Left colon (tissue), 2 donors: Measurements from ENCODE around the gene MSL3B.
"Not testable (repeated sequence)": the region's sequence is repeated elsewhere in the genome, so short reads cannot be mapped to it uniquely, and the experiment has no call there.

Source experiments
- ATAC-seq: fragments of 200-7000 bp; cut with Tn5 transposase; one replicate; pipeline ENCODE4 v1.9.1; 2020; ENCODE audit warnings: mild to moderate bottlenecking, moderate library complexity
- DNase-seq, 2 donors: peaks; one replicate each; pipeline ENCODE4 v3.0.0-alpha.2; 2020
- intact Hi-C, 2 donors: fragments of 100-400 bp; cut with DNase I in 1 of 2; cut with micrococcal nuclease in 1 of 2; formaldehyde crosslinking; loops; one replicate each; pipeline versions ENCODE4 v1.11.2 to v1.14.0; 2022; cut with DNase I, micrococcal nuclease
- donor health status: DM: no; HTN: no; CAD: no.
- donor health status: DM: yes; HTN: yes; CAD: no.

Gene MSL3B

DNA sequence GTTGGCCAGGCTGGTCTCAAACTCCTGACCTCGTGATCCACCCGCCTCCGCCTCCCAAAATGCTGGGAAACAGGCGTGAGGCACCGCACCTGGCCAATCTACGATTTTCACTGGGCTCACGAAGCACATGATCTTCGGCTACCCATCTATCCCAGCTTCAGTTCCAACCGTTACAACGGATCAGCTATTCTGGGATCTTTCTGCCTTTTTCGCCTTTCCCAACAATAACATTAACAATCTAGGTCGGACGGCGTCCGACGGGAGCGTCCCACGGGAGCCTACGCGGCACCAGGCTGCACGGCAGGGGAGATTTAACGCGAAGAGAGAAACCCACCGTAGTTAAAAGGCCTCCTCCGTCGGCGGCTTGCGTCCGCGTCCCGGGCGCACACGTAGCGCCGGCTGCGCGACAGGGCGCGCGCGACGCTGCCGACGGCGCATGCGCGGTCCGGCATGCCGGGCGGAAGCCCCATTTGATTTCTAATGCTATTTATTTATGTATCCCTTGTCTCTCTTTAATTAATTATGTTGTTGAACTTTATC lies at the start of gene MSL3B:
MSL3B (minus strand) TSS at position 394 of the 540 bp plus-strand sequence.
- peak; percentile 94 for ATAC-seq
- DNase-seq, result peak in 1 of 2 donors; percentile 59
- intact Hi-C loops, result no loop called here

DNA sequence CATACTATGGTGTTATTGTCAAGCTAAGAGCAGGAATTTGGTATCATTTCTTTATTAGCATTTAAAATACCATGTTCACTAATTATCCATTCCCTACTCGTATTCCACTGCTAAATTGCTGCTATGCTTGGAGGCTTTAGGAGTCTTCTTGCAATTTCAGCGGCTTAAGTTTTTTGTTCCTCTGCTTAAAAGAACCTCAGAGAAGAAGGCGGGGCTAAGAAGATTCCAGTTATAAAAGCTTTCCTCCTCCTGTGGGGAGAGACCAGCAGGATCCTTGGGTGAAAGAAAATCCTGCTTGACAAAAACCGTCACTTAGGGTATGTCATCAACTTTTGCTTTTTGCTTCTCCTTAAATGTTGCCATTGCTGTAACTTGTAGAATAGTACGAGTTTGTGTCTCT lies 48.9 kb upstream of the MSL3B start, which contains the start of gene TRPM8:
TRPM8 (plus strand) TSS at position 258 of the 400 bp plus-strand sequence. CDS start 9,165 bp downstream, outside the sequence.
- DNase-seq, result no peak
- intact Hi-C loops, result no loop called here
- ATAC-seq, result no peak

DNA sequence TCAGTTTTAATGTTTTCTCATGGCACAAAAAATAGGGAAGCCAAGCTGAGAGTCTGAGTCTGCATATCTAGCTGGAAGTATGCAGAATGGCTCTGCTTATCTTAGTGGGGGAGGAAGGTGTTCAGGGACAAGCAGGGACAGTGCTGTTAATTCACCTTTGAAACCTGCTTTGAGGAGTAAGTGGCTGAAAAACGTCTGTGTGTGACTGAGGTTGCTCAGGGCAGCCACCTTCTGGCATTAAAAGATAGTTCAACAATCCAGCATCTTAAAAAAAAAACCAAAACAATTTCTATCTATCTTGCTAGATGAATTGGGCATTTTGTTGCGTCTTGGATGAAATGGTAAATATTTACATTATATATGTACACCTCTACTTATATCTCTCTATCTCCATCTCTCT lies 46.9 kb upstream of the MSL3B start:
- intact Hi-C loops, result no loop called here
- DNase-seq, result no peak
- ATAC-seq, result no peak

DNA sequence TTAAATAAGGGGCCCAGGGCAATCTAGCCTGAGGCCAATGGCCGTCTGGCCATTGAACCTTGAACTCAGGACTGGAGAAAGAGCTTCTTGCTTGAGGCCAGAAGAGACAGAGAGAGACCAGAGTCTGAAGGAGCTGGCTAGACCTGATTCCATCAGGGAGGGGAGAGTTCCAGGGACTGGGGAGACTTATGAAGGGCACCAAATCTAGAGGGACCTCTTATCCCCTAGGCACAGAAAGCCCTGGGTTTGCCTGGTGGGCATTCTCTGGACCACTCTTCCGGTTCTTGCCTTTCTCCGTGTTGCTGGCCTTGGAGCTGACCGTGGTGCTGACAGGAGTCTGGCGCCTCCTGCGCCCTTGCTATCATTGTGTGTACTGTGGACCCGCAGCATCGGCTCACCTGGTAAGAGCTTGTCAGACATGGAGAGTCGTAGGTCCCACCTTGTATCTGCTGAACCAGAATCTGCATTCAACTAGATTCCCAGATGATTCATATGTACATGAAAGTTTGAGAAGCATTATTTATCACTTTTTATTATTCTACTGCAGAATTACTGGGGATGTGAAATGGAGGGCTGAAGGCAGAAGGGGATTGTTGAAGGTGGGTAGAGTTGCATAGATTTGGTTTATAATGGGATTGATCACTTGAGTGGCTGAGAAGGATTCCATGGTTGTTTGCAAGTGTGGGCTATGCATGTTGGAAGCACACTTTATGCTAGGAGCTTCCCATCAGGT lies 44.7 kb upstream of the MSL3B start:
- ATAC-seq (peak; percentile 35), DNase-seq (peak in 1 of 2 donors; percentile 12)
- intact Hi-C loops, result no loop called here

DNA sequence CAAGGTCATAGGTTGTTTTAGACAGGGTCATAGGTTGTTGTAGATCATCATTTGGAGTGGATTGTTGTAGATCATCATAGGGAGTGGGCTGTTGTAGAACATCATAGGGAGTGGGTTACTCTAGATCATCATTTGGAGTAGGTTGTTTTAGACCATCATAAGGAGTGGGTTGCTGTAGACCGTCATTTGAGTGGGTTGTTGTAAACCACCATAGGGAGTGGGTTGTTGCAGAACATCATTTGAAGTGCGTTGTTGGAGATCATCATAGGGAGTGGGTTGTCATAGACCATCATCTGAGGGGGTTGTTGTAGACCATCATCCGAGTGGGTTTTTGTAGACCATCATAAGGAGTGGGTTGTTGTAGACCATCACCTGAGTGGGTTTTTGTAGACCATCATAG lies 39.4 kb upstream of the MSL3B start:
- intact Hi-C loops, result no loop called here
- no peak for ATAC-seq
- no peak for DNase-seq

DNA sequence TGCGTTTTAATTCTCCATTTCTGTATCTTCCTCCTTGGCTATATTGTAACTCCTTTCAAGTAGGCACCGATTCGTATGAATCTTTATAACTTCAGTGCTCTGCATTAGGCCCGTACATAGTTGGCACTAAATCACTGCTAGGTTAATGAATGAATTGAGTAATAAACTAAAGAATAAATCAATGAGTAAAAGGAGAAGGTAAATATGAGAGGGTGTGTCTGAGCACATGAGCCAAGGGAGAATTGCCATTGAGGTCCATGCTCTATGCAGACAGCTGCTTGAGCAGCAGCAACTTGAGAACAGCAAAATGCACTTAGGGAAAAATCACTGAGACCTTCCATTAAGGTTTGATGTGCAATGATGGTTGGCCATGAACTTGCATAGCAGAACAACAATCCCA lies 37.8 kb upstream of the MSL3B start:
- ATAC-seq, result peak; percentile 89
- intact Hi-C loops, result no loop called here
- DNase-seq, result no peak

DNA sequence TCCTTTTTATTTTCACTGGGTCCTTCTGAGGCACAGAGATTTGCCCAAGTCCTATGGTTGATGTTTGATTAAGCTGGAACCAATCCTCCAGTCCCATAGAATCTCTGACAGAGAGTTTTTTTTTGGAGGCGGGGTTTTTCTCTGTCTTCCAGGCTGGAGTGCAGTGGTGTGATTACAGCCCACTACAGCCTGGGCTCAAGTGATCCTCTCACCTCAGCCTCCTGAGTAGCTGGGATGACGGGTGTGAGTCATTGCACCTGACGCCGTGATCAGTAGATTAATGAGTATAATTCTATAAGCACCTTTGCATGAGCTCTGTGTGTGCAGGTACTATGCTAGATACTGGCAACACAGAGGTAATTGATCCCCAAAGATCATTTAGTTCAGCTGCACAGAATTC lies 33.7 kb upstream of the MSL3B start:
- ATAC-seq, result no peak
- intact Hi-C loops, result no loop called here
- DNase-seq, result no peak

DNA sequence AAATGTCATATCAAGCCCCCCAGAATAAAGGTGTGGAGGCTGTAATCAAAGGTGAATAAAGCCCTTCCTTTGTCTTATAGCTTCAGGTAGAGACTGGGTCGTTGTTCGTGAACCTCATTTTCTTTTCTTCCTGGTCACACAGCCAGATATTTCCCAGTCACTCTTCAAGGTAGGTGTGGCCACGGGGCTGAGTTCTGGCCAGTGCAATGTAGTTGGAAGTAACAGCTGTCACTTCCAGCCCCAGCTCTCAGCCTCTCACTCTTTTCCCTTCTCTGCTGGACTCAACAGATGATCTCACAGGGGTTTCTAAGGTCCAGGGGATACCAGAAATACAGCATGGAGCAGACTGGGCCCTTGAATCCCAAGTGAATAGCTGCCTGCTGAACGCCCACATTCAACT lies 33.2 kb upstream of the MSL3B start:
- ATAC-seq (peak; percentile 80), DNase-seq (peak in 1 of 2 donors; percentile 9)

DNA sequence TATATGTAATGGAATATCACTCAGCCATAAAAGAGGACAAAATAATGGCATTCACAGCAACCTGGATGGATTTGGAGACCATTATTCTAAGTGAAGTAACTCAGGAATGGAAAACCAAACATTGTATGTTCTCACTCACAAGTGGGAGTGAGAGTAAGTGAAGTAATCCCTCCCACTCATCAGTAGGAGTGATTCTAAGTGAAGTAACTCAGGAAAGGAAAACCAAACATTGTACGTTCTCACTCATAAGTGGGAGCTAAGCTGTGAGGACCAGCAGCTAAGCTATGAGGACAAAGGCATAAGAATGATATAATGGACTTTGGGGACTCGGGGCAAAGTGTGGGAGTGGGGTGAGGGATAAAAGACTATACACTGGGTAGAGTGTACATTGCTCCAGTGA lies 28.1 kb upstream of the MSL3B start:
- ATAC-seq, DNase-seq, intact Hi-C loops: not testable (repeated sequence)

More for the DNA sequence above, 33.2 kb upstream of the MSL3B start:
- intact Hi-C loops, result no loop called here

DNA sequence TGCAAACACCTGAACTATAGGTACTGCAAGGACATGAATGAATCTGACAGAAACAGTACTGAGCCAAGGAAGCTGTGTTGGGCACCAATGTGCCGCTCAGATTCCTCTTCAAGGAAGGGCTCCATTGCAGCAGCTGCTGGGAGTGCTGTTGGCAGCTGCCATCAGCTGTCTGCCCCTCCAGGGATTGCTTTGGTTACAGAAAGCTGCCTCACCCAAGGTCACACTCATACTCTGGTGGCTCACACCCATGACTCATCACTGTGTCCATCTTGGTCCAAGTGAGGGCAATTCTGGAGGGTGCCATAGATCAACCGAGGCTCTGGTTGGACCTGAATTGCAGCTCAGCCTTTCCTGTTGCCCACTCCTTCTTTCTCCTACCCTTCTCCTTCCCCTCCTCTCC lies 24.6 kb upstream of the MSL3B start:
- intact Hi-C loops, result no loop called here
- no peak for ATAC-seq
- no peak for DNase-seq

DNA sequence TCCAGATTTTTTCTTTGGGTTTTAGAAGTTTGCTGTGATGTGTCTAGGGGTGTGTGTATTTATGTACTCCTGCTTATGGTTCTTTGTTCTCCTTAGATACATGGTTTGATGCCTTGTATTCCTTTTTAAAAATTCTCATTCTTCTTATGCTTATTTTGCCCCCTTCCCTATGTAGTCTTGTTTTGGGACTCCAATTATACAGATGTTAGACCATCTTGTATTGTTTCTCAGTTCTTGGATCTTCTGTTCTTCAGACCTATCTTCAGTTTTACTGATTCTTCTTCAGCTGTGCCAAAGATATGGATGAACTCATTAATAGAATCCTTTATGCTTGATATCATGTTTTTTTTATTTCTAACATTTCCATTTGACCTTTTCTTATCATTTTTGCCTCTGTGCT lies 14.2 kb upstream of the MSL3B start:
- ATAC-seq (no peak), DNase-seq (no peak)
- intact Hi-C loops, result no loop called here

DNA sequence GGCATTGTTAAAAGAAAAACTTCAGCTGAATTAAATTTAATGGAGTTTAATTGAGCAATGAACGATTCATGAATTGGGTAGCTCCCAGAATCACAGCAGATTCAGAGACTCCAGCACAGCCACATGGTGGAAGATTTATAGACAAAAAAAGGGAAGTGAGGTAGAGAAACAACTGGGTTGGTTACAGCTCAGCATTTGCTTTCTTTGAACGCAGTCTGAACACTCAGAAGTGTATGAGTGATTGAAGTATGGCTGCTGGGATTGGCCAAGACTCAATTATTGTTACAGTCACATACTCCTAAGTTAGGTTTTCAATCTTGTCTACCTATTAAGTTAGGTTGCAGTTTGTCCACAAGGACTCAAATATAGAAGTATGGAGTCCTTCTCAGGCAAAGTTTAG lies 3.9 kb upstream of the MSL3B start:
- intact Hi-C loops, ATAC-seq, DNase-seq: not testable (repeated sequence)

DNA sequence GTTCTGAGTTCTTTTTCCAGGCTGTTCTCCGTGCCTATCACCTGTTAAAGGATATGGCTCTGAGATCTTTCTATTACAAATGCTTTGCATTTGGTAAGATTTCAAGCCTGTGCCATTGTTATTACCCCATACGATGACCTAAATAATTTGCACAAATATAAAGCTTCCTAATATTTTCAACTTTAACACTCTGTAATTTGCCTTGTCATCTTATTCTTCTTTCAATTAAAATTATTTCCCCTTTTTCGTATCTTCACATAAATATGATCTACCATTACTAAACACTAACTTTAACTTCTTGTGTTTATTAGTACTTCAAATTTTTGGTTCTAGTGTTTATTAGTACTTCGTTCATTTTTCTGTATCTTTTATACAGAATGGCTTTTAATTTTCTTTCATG lies 3.2 kb upstream of the MSL3B start:
- intact Hi-C loops, result no loop called here
- ATAC-seq (no peak), DNase-seq (no peak)

DNA sequence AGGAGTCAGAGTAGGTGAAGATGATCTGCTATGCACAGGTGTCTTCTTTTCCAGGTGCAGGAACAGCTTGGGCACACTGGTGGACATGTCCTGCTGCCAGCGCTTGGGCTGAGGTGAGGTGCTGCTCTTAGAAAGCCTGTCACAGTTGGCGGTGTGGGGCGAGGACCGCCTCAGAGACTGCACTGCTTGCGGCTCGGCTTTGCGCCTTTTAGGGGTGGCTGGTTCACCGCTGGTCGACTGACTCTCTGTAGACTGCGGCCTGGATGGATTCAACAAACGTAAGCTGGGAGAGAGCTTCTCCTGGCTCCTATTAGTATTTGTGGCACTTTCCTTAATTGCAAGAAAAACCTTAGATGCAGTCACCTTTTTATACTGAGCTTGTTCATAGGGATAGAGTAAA lies 1.7 kb downstream of the MSL3B start:
- ATAC-seq, result no peak
- intact Hi-C loops, result no loop called here

DNA sequence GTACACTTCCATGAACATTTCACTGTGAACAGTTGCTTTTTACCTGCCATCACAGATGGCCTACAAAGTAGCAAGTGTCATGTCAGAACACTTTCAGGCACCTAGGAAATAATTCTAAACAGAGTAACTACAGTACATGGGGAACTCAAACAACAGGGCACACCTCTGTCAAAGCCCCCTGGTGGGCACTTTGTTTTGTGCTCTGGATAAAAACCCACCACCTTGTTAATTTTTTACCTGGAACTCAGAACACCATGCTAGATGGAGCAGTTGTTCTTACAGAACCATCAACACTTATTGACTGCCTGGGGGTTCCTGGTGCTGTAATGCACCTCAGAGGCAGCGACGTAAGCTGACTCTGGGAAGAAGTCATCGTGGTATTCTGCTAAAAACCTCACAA lies 2.3 kb downstream of the MSL3B start:
- ATAC-seq, result no peak
- DNase-seq, result no peak
- intact Hi-C loops, result no loop called here

More for the DNA sequence above, 1.7 kb downstream of the MSL3B start:
- no peak for DNase-seq

DNA sequence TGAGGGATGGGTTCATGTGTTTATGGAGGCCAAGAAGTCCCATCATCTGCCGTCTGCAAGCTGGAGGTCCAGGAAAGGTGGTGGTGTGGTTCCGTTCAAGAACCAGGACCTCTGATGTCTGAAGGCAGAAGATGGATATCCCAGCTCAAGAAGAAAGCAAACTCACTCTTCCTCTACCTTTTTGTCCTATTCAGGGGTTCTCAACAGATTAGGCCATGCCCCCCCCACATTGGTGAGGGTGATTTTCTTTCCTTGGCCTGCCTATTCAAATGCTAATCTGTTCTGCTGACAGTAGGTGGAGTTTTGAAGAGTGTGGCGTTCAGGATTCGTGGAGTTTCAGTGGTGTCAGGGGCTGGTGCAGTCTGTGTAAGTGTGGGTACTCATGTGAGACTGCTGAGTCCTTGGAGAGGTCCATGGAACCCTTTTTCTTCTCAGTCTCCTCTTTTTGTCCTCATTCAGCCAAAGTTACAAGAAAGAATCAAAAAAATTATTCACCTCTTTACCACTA lies 5.9 kb downstream of the MSL3B start:
- DNase-seq (no peak), ATAC-seq (no peak)
- intact Hi-C loops, result no loop called here

DNA sequence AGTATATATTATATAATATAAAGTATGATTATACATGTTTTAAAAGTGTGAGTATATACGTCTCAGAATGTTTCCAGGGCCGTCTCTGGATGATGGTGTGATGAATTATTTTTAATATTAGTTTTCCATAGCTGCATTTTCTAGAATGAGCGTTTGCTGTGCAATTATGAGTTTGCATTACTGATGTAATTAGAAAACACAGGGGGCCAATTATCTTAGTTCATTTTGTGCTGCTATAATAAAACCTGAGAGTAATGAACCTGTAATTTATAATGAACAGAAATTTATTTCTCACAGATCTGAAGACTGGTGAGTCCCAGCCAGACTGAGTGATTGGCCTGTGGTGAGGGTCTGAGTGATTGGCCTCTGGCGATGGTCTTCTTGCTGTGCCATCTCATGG lies 9.9 kb downstream of the MSL3B start:
- ATAC-seq (no peak), DNase-seq (no peak)
- intact Hi-C loops, result no loop called here

DNA sequence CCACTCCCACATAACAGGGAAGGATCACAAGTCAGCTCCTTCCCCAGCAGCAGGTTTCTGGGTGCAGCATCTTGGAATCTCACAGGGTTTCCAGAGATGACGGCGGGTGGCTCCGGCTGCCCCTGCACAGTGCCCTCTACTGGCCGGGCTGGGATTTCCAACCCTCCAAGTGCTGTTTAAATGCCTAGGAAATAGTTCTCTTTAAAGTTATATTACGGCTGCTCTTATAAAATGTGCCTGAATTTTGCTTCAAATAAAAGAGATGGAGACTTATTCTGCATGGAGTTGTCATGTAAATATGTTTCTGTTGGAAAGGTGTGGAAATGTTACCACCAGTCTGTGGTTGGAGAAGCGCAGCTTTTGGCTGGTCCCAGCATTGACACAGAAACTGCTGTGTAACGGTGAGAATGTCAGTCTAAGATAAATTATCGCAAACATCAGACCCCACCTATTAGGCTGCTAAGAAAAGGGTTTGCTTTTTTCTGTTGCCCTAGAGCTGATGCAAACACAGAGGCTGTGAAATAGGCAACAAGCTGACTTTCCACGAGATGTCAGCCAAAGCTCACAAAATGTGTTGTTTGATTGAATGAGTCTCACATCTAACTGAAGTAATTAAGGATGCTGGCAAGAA lies 10.6 kb downstream of the MSL3B start:
- ATAC-seq (peak; percentile 47), DNase-seq (peak; percentile 43 to 72)
- intact Hi-C loops, result no loop called here

DNA sequence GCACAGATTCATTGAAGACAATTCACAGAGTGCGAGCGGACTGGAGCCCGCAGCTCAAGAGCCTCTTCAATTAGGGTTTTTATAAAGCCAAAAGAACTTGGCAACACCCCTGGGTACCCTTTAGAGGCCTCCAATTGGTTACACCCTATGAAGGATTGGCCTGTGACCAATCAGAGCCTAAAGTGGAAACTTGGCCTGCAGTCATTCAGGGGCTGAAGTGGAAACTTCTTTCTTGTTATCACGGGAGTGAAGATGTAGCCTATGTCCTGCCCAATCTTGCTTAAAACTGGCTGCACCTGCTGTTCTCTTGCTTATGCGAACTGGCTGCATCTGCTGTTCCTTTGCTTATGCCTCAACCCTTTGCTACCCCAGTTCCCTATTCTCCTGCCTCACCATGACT lies 12.0 kb downstream of the MSL3B start:
- ATAC-seq, result no peak
- DNase-seq, result no peak
- intact Hi-C loops, result no loop called here

DNA sequence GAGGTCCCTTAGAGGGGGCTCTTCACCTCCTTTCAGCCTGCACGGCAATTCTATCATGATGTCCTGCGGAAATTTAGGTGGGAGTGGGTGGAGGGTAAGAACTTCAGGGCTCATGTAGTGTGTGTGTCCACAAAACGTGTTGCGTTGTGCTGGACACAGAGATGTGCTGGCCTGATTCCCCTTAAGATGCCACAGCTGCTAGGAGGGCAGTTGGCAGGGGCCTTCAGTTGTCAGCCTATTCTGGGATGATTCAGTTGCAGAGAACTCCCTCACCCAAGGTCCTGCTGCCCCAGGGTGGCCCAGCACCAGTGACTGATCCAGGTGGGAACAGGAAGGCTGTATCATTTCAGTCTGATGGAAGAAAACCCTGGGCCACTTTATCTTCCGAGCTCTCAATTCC lies 12.8 kb downstream of the MSL3B start:
- ATAC-seq, result no peak
- intact Hi-C loops, result no loop called here
- DNase-seq, result no peak
